Loucy (cell line): ENCODE measurements around the gene FXYD2.

Source experiments
- CTCF ChIP-seq: fragments of 200-600 bp; sonication (generic); conservative IDR thresholded peaks from 2 replicates; pipeline ENCODE4 v1.5.1; 2014; ENCODE audit warnings: mild to moderate bottlenecking, antibody characterized with exemption, low read length
- EZH2phosphoT487 ChIP-seq: fragments of 200-600 bp; IDR thresholded peaks from 2 replicates; pipeline ENCODE4 v1.6.1; 2018; ENCODE audit warnings: antibody characterized with exemption, mild to moderate bottlenecking, moderate library complexity, borderline replicate concordance

- no peak for TF ChIP-seq CTCF
- no peak for TF ChIP-seq EZH2phosphoT487
Observed at GRCh38 chr11:117814204-117814765, 10.3 kb downstream of the FXYD2 start.
